Non-pigmented ciliary epithelial cell (primary cell): ENCODE measurements around the gene IL6.
"Not testable (repeated sequence)": the region's sequence is repeated elsewhere in the genome, so short reads cannot be mapped to it uniquely, and the experiment has no call there.

ENCODE experiments used
- DNase-seq: peaks from one replicate; pipeline ENCODE4 v3.0.0-alpha.2; 2010; ENCODE audit warnings: low read depth

The IL6 gene

GRCh38 chr7:22728401-22729029 lies 1.5 kb downstream of the IL6 start:
- no peak for DNase-seq

- no peak for DNase-seq
Measured at GRCh38 chr7:22729180-22729825, 2.3 kb downstream of the IL6 start.

GRCh38 chr7:22730066-22730710 lies 3.2 kb downstream of the IL6 start:
- no peak for DNase-seq

GRCh38 chr7:22730921-22731654 lies 4.1 kb downstream of the IL6 start:
- no peak for DNase-seq

GRCh38 chr7:22731766-22732165 lies 4.8 kb downstream of the IL6 start:
- no peak for DNase-seq

GRCh38 chr7:22732556-22733126 lies 5.6 kb downstream of the IL6 start:
- no peak for DNase-seq

- no peak for DNase-seq
Measured at GRCh38 chr7:22733761-22734160, 6.8 kb downstream of the IL6 start.

- DNase-seq, result no peak
Measured at GRCh38 chr7:22743014-22743413, 16.0 kb downstream of the IL6 start.

GRCh38 chr7:22751341-22751740 lies 24.3 kb downstream of the IL6 start:
- DNase-seq, result no peak

- DNase-seq, result no peak
Measured at GRCh38 chr7:22757338-22757994, 30.5 kb downstream of the IL6 start.

GRCh38 chr7:22758576-22758975 lies 31.6 kb downstream of the IL6 start:
- no peak for DNase-seq

GRCh38 chr7:22759721-22760120 lies 32.7 kb downstream of the IL6 start:
- no peak for DNase-seq

GRCh38 chr7:22762866-22763265 lies 35.9 kb downstream of the IL6 start:
- DNase-seq, result no peak

GRCh38 chr7:22765609-22766008 lies 38.6 kb downstream of the IL6 start:
- DNase-seq, result no peak

- DNase-seq, result no peak
Measured at GRCh38 chr7:22771194-22771871, 44.3 kb downstream of the IL6 start.

GRCh38 chr7:22771872-22772228 lies 44.9 kb downstream of the IL6 start:
- no peak for DNase-seq

- no peak for DNase-seq
Measured at GRCh38 chr7:22772885-22773284, 45.9 kb downstream of the IL6 start.

- no peak for DNase-seq
Measured at GRCh38 chr7:22776964-22777363, 50.0 kb downstream of the IL6 start.

GRCh38 chr7:22779730-22780323 lies 52.8 kb downstream of the IL6 start:
- DNase-seq, result not testable (repeated sequence)

GRCh38 chr7:22781230-22781711 lies 54.3 kb downstream of the IL6 start:
- DNase-seq, result peak; percentile 85
